NCI-H146 treated with DMSO at 0.1 percent for 48 hours (cell line): ENCODE data around the gene FAM43B.

ENCODE experiments used
- DNase-seq: peaks from one replicate; lab custom pipeline; 2025; ENCODE audit not compliant: unreplicated experiment; lab: John Stamatoyannopoulos, UW

The FAM43B gene

GRCh38 chr1:20589331-20590278 lies 37.2 kb downstream of the FAM43B start:
- no peak for DNase-seq

GRCh38 chr1:20590306-20590777 lies 38.0 kb downstream of the FAM43B start:
- no peak for DNase-seq

- DNase-seq, result no peak
These were observed 41.4 kb downstream of the FAM43B start for GRCh38 chr1:20593756-20594155.

GRCh38 chr1:20594746-20595145 lies 42.4 kb downstream of the FAM43B start:
- no peak for DNase-seq

- DNase-seq, result no peak
These were observed 43.7 kb downstream of the FAM43B start for GRCh38 chr1:20596106-20596505.

- DNase-seq, result no peak
These were observed 45.3 kb downstream of the FAM43B start for GRCh38 chr1:20597650-20598049.

- no peak for DNase-seq
These were observed 47.8 kb downstream of the FAM43B start for GRCh38 chr1:20600156-20600555.

- DNase-seq, result no peak
These were observed 48.9 kb downstream of the FAM43B start for GRCh38 chr1:20601129-20601825.

GRCh38 chr1:20602851-20603450 lies 50.6 kb downstream of the FAM43B start:
- no peak for DNase-seq

- DNase-seq, result no peak
These were observed 51.4 kb downstream of the FAM43B start for GRCh38 chr1:20603504-20604464.
